Activated CD4-positive, alpha-beta T cell treated with anti-CD3 and anti-CD28 coated beads for 24 hours (primary cell): ENCODE data around the gene HACD3.
"Not testable (repeated sequence)": the region's sequence is repeated elsewhere in the genome, so short reads cannot be mapped to it uniquely, and the experiment has no call there.

Experiments
- DNase-seq, 2 donors: peaks; one replicate each; pipeline ENCODE4 v3.0.0-alpha.2; 2020; ENCODE audit warnings: low read depth in 2 of 2

HACD3 gene

DNA sequence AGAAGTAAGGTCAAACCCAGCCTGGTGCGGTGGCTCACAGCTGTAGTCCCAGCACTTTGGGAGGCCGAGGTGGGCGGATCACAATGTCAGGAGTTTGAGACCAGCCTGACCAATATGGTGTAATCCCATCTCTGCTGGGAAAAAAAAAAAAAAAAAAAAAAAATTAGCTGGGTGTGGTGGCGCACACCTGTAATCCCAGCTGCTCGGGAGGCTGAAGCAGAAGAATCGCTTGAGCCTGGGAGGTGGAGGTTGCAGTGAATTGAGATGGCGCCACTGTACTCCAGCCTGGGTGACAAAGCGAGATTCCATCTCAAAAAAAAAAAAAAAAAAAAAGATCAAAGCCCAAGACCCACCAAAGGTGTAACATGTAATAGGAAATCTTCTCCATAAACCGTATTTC is 19.0 kb downstream of the HACD3 start:
- not testable (repeated sequence) for DNase-seq

DNA sequence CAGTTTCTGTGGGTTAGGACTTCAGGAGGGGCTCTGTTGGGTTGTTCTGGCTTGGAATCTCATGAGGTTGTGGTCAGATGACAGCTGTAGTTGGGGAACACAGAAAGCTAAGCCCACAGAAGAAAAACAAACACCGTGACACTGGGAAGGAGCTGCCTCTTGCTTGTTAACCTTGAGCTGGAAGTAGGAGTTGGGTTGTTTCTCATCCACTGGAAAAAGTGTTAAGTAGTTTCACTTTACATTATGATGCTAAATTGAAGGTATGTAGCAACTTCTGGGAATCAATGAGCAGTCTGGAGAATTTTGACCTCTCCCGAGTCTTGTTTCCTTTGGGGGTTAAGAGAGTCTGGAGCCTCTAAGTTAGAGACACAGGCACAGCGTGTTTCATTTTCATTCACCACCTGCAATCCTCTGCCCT is 20.4 kb downstream of the HACD3 start:
- no peak for DNase-seq

- DNase-seq: no peak
These were observed 20.9 kb downstream of the HACD3 start for GRCh38 chr15:65551183-65551582.

GRCh38 chr15:65552851-65553250 is 22.6 kb downstream of the HACD3 start:
- DNase-seq: not testable (repeated sequence)

GRCh38 chr15:65553691-65554090 is 23.4 kb downstream of the HACD3 start:
- no peak for DNase-seq

GRCh38 chr15:65556622-65557021 is 26.4 kb downstream of the HACD3 start:
- no peak for DNase-seq

DNA sequence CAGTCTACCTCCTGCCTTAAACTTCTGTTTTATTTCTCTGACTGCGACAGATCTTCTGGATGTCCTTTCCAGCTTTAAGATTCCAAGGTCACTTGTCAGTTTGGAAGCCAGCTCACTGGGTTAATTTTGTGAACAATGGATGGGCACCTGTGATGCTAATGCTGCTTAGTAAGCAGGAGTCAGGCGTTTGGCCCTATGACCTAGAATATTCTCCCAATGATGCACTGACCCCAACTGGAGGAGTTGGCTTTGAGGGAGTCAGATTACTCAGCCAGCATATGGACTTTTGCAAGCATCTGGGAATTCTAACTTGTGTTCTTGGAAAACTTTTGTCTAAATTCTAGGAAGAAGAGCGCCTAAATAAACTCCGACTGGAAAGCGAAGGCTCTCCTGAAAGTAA is 28.1 kb downstream of the HACD3 start:
- DNase-seq: no peak

- no peak for DNase-seq
These were observed 28.9 kb downstream of the HACD3 start for GRCh38 chr15:65558997-65559760.

DNA sequence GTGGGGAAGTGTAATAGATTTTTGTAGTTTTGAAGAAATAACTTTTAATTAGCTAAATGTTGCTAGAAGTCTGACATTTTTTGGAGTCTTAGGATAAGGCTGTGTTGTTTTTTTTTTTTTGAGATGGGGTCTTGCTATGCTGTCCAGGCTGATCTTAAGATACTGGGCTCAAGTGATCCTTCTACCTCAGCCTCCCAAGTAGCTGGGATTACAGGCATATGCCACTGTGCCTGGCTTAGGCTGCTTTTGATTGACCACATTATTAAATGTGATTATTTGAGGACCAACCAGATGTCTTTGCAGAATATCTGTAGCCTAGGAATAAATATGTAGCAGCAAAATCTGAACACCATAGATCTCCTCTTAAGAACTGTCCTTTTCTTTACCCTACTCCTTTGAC is 29.7 kb downstream of the HACD3 start:
- DNase-seq: no peak

- DNase-seq: no peak
These were observed 31.7 kb downstream of the HACD3 start for GRCh38 chr15:65561934-65562333.

DNA sequence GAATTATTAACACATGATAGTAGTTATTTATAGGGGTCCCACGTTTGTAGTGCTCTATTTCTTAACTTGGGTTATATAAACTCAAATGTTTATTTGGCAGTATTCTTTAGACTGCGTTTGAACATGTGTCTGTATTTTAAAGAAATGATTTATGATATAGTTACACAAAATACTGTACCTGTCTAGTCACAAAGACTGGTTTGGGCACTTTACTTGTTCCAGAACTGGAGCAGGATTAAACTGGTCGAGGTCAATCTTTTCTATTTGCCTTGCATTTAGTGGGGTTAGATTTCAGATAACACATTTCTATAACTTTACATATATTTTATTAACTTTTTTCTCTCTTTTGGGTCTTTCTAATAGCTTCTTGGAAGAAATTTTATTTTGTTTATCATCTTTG is 39.5 kb downstream of the HACD3 start:
- no peak for DNase-seq

DNA sequence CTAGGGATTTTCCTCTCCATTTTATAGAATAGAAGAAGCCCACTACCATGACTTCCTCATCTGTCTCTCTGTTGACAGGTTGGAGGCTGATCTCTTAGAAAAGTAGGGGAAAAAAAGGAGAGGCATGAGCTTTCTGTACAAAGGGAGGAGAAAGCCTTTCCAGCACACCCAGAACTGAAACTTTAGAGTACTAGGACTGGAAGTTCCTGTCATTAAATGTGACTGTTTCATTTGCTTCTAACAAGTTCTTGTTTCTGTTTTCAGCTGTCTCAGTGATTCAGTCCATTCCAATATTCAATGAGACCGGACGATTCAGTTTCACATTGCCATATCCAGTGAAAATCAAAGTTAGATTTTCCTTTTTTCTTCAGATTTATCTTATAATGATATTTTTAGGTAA is 41.7 kb downstream of the HACD3 start:
- no peak for DNase-seq

GRCh38 chr15:65576664-65577063 is 46.4 kb downstream of the HACD3 start:
- DNase-seq: no peak

DNA sequence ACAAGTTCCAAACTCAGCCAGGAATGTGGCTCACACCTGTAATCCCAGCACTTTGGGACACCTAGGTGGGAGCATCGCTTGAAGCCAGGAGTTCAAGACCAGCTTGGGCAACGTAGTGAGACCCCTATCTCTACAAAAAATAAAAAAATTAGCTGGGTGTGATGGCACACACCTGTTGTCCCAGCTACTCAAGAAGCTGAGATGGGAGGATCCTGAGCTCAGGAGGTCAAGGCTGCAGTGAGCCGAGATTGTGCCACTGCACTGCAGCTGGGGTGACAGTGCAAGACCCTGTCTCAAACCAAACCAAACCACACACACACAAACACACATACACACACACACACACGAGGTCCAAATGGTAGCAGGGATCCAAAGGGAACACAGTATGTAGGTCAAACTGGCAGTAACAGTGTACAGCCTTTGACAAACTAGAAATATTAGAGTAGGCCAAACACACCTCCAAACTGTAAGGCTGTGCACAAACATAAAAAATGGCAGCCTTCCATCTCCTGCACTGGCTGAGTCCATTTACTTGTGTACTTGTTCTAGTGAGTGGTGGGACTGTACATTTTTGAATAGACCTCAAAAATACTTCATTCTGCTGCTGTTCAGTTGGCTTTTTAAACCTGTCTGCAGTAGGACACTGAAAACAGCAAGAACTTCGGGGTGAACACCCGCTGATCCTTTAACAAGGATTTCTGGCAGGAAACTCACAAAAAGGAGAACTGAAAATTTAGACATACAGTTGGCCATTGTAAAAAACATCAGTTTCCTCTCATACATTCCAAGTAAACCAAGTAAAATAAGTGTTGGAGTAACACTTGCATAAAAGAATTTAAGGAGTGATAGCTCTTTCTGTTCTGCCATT is 47.1 kb downstream of the HACD3 start:
- no peak for DNase-seq

DNA sequence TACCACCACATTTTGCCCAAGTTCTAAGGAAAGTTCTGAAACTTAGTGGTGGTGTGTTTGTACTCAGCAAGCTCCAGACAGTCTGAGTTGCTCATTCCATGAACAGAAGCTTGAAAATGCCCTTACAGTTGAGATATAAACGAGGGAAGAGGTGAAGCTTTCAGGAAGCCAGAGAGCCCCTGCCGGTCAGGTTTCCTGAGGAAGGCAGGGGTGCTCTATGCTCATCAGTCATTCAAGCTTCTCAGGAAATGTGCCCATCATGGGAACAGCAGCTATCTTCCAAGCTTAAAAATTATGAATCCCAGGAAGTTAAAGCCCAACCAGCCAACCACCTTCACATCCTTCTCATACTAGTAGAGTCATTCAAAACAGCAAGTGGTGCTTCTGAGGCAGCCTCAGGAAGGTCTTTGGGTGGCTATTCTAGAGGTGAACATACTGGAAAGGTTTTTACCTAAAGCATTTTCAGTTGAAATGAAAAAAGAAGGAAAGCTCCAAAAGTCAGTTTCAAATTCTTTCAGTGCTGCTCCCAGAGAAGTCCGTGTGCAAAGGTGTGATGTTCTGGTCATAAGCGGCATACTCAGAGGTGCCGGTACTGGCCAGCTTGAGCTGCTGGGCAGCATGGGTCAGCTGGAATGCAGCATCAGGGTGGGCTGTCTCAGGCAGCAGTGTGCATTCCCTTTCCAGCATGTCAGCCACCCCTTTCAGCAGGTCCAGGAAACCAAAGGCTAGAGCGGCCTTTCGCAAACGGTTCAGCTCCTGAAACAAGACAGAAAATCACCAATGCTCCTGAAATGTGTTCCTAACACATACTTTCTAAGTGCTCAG is 48.9 kb downstream of the HACD3 start:
- no peak for DNase-seq

GRCh38 chr15:65579762-65580161 is 49.5 kb downstream of the HACD3 start:
- no peak for DNase-seq

- no peak for DNase-seq
These were observed 50.0 kb downstream of the HACD3 start for GRCh38 chr15:65580287-65580686.

- no peak for DNase-seq
These were observed 53.4 kb downstream of the HACD3 start for GRCh38 chr15:65583701-65584100.

DNA sequence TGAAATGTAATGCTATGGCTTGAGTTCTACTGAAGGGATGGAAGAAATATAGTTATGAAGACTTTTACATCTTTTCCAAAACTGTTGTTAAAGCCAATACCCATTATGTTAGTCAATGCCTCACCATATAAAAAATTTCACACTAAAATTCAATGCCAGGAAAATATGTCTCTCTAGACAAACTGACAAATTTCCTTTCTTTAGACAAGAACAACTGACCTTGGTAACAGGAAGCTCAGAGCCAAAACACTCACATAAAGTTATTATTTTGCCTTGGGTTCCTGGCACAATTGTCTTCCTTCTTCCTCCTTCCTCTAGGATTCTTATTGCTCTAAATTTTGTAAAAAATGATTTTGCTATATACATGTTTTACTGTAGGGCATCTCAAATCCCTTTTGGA is 54.0 kb downstream of the HACD3 start:
- DNase-seq: no peak

DNA sequence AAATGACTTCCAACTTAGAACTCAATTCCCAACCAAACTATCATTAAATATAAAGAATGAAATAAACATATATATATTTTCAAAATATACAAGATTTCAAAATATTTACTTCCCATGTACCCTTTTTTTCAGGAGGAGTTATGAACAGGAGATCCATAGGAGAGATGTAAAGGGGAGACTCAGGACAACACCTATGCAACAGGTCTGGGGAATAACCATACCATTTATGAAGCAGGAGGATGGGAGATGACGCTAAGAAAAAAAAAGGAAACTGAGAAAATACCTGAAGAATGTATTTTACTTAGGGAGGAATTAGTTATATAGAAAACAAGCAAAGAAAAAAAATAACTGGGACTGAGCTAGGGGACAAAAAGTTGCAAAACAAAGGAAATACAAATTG is 56.8 kb downstream of the HACD3 start:
- DNase-seq: no peak

DNA sequence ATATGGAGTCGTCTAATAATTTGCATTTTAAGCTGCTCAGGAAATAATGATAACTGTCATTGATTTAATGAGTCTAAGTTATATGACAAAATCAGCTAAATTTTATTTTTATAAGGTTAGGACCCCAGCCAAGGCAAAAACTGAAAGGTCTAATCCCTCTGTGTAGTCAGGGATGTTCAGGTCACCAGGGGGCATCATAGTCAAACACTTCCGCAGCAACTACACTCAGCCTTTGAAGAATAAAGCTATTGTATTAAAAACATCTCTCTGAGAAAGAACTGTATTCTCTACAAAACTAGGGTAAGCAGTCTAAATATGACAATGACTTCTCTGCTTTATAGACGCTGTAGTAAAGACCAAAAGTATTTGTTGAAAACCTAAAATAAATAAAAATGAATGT is 65.7 kb downstream of the HACD3 start:
- no peak for DNase-seq

GRCh38 chr15:65598468-65598867 is 68.2 kb downstream of the HACD3 start:
- no peak for DNase-seq
